SK-N-SH treated with all-trans-retinoic acid at 6 μM for 48 hours (cell line): ENCODE results near the gene UAP1L1.

Experiments
- ARNTL ChIP-seq: fragments of 450-650 bp; formaldehyde crosslinking; IDR thresholded peaks from 2 replicates; pipeline ENCODE4 v1.5.0; 2020; ENCODE audit warnings: low read depth, mild to moderate bottlenecking, moderate library complexity, borderline replicate concordance
- BACH2 ChIP-seq: fragments of 250-450 bp; sonication (Bioruptor Pico); IDR thresholded peaks from 2 replicates; pipeline ENCODE4 v1.9.0; 2021; ENCODE audit warnings: mild to moderate bottlenecking, borderline replicate concordance
- CSDC2 ChIP-seq: fragments of 250-450 bp; sonication (Bioruptor Pico); IDR thresholded peaks from 2 replicates; pipeline ENCODE4 v1.5.0; 2020; ENCODE audit warnings: mild to moderate bottlenecking, moderate library complexity
- CSRNP3 ChIP-seq: fragments of 250-450 bp; sonication (Bioruptor Pico); IDR thresholded peaks from 2 replicates; pipeline ENCODE4 v1.5.1; 2021; ENCODE audit warnings: mild to moderate bottlenecking, moderate library complexity
- GLIS3 ChIP-seq: fragments of 250-450 bp; sonication (Bioruptor Pico); IDR thresholded peaks from 2 replicates; pipeline ENCODE4 v1.5.0; 2020; ENCODE audit warnings: mild to moderate bottlenecking, moderate library complexity
- OSR1 ChIP-seq: fragments of 250-450 bp; sonication (Bioruptor Pico); IDR thresholded peaks from 2 replicates; pipeline ENCODE4 v1.8.0; 2022; ENCODE audit warnings: moderate library complexity, mild to moderate bottlenecking, inconsistent platforms
- POU6F1 ChIP-seq: fragments of 250-450 bp; sonication (Bioruptor Pico); IDR thresholded peaks from 2 replicates; pipeline ENCODE4 v1.8.0; 2021; ENCODE audit warnings: low read depth, mild to moderate bottlenecking, moderate library complexity, borderline replicate concordance
- RARB ChIP-seq: fragments of 250-450 bp; sonication (Bioruptor Pico); IDR thresholded peaks from 2 replicates; pipeline ENCODE4 v1.8.0; 2021; ENCODE audit warnings: mild to moderate bottlenecking, moderate library complexity
- SNAI2 ChIP-seq: fragments of 250-450 bp; sonication (Bioruptor Pico); IDR thresholded peaks from 2 replicates; pipeline ENCODE4 v1.5.0; 2020; ENCODE audit warnings: mild to moderate bottlenecking, moderate library complexity
- ZFP3 ChIP-seq: fragments of 250-450 bp; sonication (Bioruptor Pico); IDR thresholded peaks from 2 replicates; pipeline ENCODE4 v1.5.0; 2020; ENCODE audit warnings: mild to moderate bottlenecking, moderate library complexity
- ZFP30 ChIP-seq: fragments of 450-650 bp; formaldehyde crosslinking; IDR thresholded peaks from 2 replicates; pipeline ENCODE4 v1.5.0; 2022; ENCODE audit warnings: mild to moderate bottlenecking, moderate library complexity
- ZNF8 ChIP-seq: fragments of 450-650 bp; formaldehyde crosslinking; IDR thresholded peaks from 2 replicates; pipeline ENCODE4 v1.5.0; 2020; ENCODE audit warnings: mild to moderate bottlenecking, moderate library complexity
- TF ChIP-seq, protein P1 (sequence below): fragments of 250-450 bp; sonication (Bioruptor Pico); IDR thresholded peaks from 2 replicates; pipeline ENCODE4 v1.8.0; 2020; ENCODE audit warnings: mild to moderate bottlenecking, moderate library complexity, borderline replicate concordance
- TF ChIP-seq, protein P2 (sequence below): fragments of 250-450 bp; sonication (Bioruptor Pico); IDR thresholded peaks from 2 replicates; pipeline ENCODE4 v1.5.0; 2020; ENCODE audit warnings: mild to moderate bottlenecking, moderate library complexity

DNA sequence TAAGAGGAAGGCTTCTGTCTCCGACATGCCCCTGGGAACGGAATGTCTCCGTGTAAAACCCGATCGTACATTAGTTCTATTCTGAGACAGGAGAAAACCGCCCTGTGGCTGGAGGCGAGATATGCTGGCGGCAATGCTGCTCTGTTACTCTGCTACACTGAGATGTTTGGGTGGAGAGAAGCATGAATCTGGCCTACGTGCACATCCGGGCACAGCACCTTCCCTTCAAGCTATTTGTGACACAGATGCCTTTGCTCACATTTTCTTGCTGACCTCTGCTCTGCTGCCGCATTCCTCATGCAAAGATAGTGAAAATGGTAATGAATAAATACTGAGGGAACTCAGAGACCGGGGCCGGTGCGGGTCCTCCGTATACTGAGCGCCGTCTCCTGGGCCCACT lies 39.4 kb downstream of the UAP1L1 start:
- TF ChIP-seq CSRNP3 (CRISPR knock-in tag) (no peak), RARB (CRISPR knock-in tag) (no peak), OSR1 (no peak), GLIS3 (CRISPR knock-in tag) (no peak), CSDC2 (no peak), POU6F1 (no peak), ZNF8 (no peak), BACH2 (CRISPR knock-in tag) (no peak), ZFP3 (CRISPR knock-in tag) (no peak), ARNTL (no peak), ZFP30 (CRISPR knock-in tag) (no peak), SNAI2 (CRISPR knock-in tag) (no peak)
- TF ChIP-seq, protein P1, sequence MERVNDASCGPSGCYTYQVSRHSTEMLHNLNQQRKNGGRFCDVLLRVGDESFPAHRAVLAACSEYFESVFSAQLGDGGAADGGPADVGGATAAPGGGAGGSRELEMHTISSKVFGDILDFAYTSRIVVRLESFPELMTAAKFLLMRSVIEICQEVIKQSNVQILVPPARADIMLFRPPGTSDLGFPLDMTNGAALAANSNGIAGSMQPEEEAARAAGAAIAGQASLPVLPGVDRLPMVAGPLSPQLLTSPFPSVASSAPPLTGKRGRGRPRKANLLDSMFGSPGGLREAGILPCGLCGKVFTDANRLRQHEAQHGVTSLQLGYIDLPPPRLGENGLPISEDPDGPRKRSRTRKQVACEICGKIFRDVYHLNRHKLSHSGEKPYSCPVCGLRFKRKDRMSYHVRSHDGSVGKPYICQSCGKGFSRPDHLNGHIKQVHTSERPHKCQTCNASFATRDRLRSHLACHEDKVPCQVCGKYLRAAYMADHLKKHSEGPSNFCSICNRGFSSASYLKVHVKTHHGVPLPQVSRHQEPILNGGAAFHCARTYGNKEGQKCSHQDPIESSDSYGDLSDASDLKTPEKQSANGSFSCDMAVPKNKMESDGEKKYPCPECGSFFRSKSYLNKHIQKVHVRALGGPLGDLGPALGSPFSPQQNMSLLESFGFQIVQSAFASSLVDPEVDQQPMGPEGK (CRISPR knock-in tag), result no peak
- TF ChIP-seq, protein P2, sequence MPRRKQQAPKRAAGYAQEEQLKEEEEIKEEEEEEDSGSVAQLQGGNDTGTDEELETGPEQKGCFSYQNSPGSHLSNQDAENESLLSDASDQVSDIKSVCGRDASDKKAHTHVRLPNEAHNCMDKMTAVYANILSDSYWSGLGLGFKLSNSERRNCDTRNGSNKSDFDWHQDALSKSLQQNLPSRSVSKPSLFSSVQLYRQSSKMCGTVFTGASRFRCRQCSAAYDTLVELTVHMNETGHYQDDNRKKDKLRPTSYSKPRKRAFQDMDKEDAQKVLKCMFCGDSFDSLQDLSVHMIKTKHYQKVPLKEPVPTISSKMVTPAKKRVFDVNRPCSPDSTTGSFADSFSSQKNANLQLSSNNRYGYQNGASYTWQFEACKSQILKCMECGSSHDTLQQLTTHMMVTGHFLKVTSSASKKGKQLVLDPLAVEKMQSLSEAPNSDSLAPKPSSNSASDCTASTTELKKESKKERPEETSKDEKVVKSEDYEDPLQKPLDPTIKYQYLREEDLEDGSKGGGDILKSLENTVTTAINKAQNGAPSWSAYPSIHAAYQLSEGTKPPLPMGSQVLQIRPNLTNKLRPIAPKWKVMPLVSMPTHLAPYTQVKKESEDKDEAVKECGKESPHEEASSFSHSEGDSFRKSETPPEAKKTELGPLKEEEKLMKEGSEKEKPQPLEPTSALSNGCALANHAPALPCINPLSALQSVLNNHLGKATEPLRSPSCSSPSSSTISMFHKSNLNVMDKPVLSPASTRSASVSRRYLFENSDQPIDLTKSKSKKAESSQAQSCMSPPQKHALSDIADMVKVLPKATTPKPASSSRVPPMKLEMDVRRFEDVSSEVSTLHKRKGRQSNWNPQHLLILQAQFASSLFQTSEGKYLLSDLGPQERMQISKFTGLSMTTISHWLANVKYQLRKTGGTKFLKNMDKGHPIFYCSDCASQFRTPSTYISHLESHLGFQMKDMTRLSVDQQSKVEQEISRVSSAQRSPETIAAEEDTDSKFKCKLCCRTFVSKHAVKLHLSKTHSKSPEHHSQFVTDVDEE (CRISPR knock-in tag), result no peak
